RWPE1 (cell line): ENCODE results near the gene KLHL33.
"Not testable (repeated sequence)": the region's sequence is repeated elsewhere in the genome, so short reads cannot be mapped to it uniquely, and the experiment has no call there.

Experiments used
- CTCF ChIA-PET: fragments of 350-600 bp; sonication (Branson Sonifier 250); formaldehyde crosslinking; extraction: SDS; loops from one replicate; lab custom pipeline; 2021; lab: Yijun Ruan, JAX
- POLR2A ChIA-PET: fragments of 400-600 bp; formaldehyde crosslinking; extraction: SDS; loops from one replicate; lab custom pipeline; 2020; ENCODE audit warnings: antibody characterized with exemption; ENCODE audit not compliant: low non-redundant PET; lab: Yijun Ruan, JAX
- DNase-seq: peaks from one replicate; pipeline ENCODE4 v3.0.0; 2012; ENCODE audit warnings: low spot score
- H3K27ac ChIP-seq: fragments of 450-650 bp; 2 replicates; pipeline ENCODE4 v1.5.1; 2017
- TF ChIP-seq, protein P1 (sequence below): fragments of 450-650 bp; conservative IDR thresholded peaks from 2 replicates; pipeline ENCODE4 v1.5.1; 2017; ENCODE audit warnings: low read depth, mild to moderate bottlenecking

Gene KLHL33

DNA sequence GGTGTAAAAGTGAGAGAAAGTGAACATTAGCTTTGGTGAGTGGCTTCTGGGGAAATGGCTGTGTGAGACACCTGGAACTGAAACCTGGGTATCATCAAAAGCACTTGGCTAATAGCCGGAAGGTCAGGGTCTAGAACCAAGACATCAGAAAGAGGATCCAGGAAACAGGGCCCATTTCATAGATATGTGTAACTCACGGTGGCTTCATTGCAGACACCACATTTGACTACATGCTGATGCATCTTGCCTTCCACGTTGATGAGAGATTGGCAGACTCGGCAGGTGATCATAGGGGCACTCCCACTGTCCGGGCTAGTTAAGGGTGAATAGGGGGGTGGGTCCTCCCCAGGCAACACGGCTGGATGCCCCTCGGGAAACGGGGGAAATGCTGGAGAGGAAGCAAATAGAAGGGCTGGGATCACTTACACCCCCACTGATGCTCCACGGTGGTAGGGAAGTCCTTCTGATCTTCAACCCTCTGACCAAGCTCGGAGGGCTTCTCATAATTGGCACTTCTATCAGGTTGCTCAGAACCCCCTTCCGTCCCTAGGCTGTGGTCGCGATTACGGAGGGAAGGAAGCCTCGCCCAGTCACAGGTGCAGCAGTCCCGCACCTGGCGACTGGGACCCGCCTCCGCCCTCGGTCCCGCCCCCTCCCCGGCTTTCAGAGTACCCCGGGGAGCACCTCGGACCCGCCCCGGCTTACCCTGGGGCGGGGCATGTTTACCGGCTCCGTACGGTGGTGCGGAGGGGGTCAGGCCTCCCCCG is 24.7 kb upstream of the KLHL33 start:
- DNase-seq = peak; percentile 16
- POLR2A ChIA-PET = interaction anchor here (1.1 to 1.7 kb wide), 4 partner anchors 9 to 922 kb away, joined by 3 to 8 read pairs (median 7); partner anchors contain the start of genes PARP2, PNP and TEP1
- TF ChIP-seq, protein P1, sequence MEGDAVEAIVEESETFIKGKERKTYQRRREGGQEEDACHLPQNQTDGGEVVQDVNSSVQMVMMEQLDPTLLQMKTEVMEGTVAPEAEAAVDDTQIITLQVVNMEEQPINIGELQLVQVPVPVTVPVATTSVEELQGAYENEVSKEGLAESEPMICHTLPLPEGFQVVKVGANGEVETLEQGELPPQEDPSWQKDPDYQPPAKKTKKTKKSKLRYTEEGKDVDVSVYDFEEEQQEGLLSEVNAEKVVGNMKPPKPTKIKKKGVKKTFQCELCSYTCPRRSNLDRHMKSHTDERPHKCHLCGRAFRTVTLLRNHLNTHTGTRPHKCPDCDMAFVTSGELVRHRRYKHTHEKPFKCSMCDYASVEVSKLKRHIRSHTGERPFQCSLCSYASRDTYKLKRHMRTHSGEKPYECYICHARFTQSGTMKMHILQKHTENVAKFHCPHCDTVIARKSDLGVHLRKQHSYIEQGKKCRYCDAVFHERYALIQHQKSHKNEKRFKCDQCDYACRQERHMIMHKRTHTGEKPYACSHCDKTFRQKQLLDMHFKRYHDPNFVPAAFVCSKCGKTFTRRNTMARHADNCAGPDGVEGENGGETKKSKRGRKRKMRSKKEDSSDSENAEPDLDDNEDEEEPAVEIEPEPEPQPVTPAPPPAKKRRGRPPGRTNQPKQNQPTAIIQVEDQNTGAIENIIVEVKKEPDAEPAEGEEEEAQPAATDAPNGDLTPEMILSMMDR = no peak
- CTCF ChIA-PET = no interaction called here
- H3K27ac ChIP-seq = peak overlapping the region; percentile 90

GRCh38 chr14:20458031-20458789 is 22.2 kb upstream of the KLHL33 start:
- ChIA-PET POLR2A (no interaction called here), CTCF (interaction anchor here (0.7 kb wide), 1 partner anchor 62 kb away, joined by 3 read pairs; no protein-coding TSS in a partner anchor)
- TF ChIP-seq, protein P1 = no peak
- peak overlapping the region; percentile 67 for H3K27ac ChIP-seq
- DNase-seq = no peak

- CTCF ChIA-PET = no interaction called here
- TF ChIP-seq, protein P1 = no peak
- peak overlapping the region; percentile 56 for H3K27ac ChIP-seq
- POLR2A ChIA-PET = no interaction called here
- no peak for DNase-seq
Measured at GRCh38 chr14:20456971-20457370, 21.0 kb upstream of the KLHL33 start.

DNA sequence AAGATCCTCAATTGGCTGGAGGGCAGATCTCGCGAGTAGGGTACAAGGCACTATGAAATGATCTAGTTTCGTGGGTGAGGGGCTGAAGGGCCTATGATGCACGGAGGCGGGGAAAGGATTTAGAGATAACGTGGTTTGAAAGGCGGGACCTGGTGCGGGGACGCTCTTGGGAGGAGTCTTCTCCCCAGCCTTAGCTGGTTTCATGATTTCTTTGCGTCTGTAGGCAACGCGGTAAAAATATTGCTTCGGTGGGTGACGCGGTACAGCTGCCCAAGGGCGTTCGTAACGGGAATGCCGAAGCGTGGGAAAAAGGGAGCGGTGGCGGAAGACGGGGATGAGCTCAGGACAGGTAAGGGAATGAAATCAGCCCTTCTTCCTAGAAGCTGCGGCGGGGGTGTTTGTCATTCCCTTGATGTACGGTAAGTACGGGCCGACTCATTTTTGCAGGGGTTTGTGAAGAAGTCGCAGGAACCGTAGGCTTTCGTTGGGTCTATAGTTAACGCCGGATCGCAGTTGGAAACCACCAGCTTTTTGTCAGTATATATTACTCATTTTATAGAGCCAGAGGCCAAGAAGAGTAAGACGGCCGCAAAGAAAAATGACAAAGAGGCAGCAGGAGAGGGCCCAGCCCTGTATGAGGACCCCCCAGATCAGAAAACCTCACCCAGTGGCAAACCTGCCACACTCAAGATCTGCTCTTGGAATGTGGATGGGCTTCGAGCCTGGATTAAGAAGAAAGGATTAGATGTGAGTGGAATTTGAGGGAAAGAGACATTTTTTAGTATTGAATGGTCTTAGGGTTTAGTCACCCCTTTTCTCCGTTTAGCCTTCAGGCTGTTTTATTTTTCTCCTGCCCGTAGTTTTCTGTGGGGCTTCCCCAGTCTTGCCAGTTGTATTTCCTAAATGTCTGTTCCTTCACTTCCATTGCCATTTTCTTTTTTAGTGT is 19.7 kb upstream of the KLHL33 start:
- TF ChIP-seq, protein P1 = no peak
- peak; percentile 76 for DNase-seq
- ChIA-PET POLR2A (interaction anchor here (1.1 to 2.2 kb wide), 3 partner anchors 14 to 112 kb away, joined by 3 to 9 read pairs (median 5); partner anchors contain the start of genes PARP2, PNP and TEP1), CTCF (interaction anchor here (0.6 to 1.3 kb wide), 2 partner anchors 167 to 516 kb away, joined by 4 read pairs; no protein-coding TSS in a partner anchor)
- H3K27ac ChIP-seq = peak overlapping the region; percentile 98

DNA sequence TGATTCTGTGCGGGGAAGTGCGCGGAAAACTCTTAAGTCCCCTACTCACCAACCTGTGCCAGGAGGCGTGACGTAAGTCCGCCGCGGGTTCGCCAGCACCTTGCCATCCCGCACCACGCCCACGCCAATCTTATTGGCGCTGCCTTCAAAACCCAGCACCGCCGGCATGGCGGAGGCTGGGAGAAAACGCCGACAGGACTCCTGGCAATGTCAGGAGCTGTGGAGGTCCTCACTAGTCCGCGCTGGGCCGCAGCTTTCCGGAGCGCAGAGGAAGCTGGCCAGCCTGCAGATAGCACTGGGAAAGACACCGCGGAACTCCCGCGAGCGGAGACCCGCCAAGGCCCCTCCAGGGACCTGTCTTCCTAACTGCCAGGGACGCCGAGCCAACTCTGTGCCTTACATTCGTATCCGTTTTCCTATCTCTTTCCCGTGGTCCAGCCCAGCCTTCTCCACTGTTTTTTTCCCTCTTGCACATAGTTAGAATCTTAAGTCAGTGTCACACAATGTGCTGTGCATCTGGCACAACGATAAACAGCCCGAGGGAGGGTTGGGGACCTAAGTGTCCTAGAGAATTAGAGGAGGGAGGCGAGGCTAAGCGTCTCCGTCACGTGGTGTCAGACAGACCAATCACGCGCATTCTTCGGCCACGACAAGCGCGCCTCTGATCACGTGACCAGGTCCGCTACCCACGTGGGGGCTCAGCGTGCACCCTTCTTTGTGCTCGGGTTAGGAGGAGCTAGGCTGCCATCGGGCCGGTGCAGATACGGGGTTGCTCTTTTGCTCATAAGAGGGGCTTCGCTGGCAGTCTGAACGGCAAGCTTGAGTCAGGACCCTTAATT is 18.8 kb upstream of the KLHL33 start, which contains the start of the genes APEX1 and OSGEP:
Gene APEX1 (plus strand): TSS at position 711 of the 839 bp plus-strand sequence. CDS start 420 bp downstream, outside the sequence.
Gene OSGEP (minus strand): TSS at position 297 of the 839 bp plus-strand sequence. CDS start 129 bp downstream, at position 168.
- ChIA-PET CTCF (interaction anchor here (0.6 to 1.3 kb wide), 2 partner anchors 168 to 517 kb away, joined by 4 read pairs; no protein-coding TSS in a partner anchor), POLR2A (interaction anchor here (1.1 to 2.2 kb wide), 3 partner anchors 15 to 111 kb away, joined by 3 to 9 read pairs (median 5); partner anchors contain the start of genes PARP2, PNP and TEP1)
- TF ChIP-seq, protein P1 = no peak
- peak within 1 kb of the TSS; percentile 98 for H3K27ac ChIP-seq
- DNase-seq = peak; percentile 99

DNA sequence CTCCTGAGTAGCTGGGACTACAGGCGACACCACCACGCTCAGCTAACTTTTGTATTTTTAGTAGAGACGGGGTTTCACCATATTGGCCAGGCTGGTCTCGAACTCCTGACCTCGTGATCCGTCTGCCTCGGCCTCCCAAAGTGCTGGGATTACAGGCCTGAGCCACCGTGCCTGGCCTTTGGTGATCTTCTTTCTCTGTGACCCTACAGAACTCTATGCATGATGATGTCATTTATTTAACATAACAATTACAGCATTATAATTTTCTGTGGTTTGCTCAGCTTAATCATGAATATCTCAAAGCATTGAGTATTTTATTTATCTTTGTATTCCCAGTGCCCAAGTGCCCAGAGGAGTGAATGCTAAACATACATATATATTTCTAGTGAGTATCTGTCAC is 16.9 kb upstream of the KLHL33 start:
- POLR2A ChIA-PET, H3K27ac ChIP-seq, CTCF ChIA-PET, DNase-seq: not testable (repeated sequence)
